Astrocyte of the cerebellum (primary cell): Measurements from ENCODE around the gene TRAT1.

ENCODE experiments used
- DNase-seq: peaks from one replicate; pipeline ENCODE4 v3.0.0-alpha.2; 2011; ENCODE audit warnings: low read depth
- H3K4me3 ChIP-seq: 2 replicates; pipeline ENCODE4 v1.5.1; 2011; ENCODE audit warnings: mild to moderate bottlenecking, low read depth, low read length, moderate library complexity
- CTCF ChIP-seq: IDR thresholded peaks from 2 replicates; pipeline ENCODE4 v1.5.1; 2012; ENCODE audit warnings: low read length, low read depth, moderate library complexity, mild to moderate bottlenecking; ENCODE audit errors: missing control alignments
- in situ Hi-C: cut with HindIII; loops from 2 replicates; pipeline ENCODE4 v1.10.0; 2017; ENCODE audit warnings: low sequenced_read_pairs

TRAT1 gene

GRCh38 chr3:108830381-108830780 is 7.8 kb downstream of the TRAT1 start:
- TF ChIP-seq CTCF = no peak
- in situ Hi-C loops = no loop called here
- DNase-seq = no peak
- no peak overlapping the region for H3K4me3 ChIP-seq

GRCh38 chr3:108830991-108831614 is 8.5 kb downstream of the TRAT1 start:
- in situ Hi-C loops = no loop called here
- no peak for TF ChIP-seq CTCF
- no peak for DNase-seq
- H3K4me3 ChIP-seq = no peak overlapping the region

- in situ Hi-C loops = no loop called here
- TF ChIP-seq CTCF = no peak
- no peak overlapping the region for H3K4me3 ChIP-seq
- no peak for DNase-seq
Measured at GRCh38 chr3:108833611-108834010, 11.0 kb downstream of the TRAT1 start.

DNA sequence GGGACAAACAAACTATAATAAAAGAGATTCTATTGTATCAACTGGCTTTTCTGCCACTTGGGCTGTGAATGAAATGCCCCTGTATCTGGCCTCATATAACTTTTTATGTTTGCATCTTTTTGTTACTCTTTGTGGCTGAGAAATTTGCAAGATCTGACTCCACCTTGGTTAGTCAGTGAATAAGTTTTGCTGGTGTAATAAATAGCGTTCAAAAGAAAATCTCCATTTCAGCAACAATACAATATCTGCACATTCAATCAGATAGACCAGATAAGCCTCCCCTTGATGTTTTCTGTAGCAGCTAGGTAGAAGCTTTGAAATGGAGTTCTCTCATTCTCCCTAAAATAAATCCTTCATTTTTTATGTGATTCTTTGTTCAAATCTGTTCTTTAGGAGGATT is 12.0 kb downstream of the TRAT1 start:
- TF ChIP-seq CTCF = no peak
- no peak for DNase-seq
- in situ Hi-C loops = no loop called here
- no peak overlapping the region for H3K4me3 ChIP-seq

- no peak for TF ChIP-seq CTCF
- in situ Hi-C loops = no loop called here
- no peak overlapping the region for H3K4me3 ChIP-seq
- no peak for DNase-seq
Measured at GRCh38 chr3:108835101-108835500, 12.5 kb downstream of the TRAT1 start.

DNA sequence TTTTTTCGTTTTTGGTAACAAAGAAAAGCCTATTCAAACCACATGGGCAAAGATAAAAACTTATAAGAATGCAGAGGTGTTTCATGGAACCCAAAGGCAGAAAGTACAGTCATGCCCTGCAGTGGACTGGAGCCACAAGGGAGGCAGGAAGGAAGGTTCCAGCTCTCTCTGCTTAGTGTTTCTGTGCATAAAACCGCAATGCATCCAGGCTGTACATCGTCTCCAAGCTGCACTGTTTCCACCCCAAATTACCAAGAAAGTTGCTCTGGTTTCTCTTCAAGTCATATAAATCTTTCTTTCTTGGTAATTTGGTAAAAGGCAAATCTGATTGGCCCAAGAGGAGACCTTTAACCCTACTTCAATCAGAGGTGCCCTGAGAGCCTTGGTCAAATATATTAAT is 15.8 kb downstream of the TRAT1 start:
- in situ Hi-C loops = no loop called here

More for the DNA sequence above, 15.8 kb downstream of the TRAT1 start:
- DNase-seq = no peak
- no peak overlapping the region for H3K4me3 ChIP-seq
- no peak for TF ChIP-seq CTCF
